ENCODE results near the gene SCN3A. TPM values are rescaled to one million over a fixed set of nuclear protein-coding genes. Genes with fewer than 3 reads are reported as not detected.
A peak's percentile ranks its signal among the peaks of the same experiment; 100 is the strongest.

Gene SCN3A
- not detected for total RNA-seq

GRCh38 chr2:165203689-165204559, at the start of gene SCN3A:
TSS of gene SCN3A (minus strand) at chr2:165204050. CDS start at chr2:165176394, 27,656 bp downstream.
- peaks cover 2% of the 10 kb centered on the region for H3K27me3 Mint-ChIP-seq (ENCODE audit: low read depth)
- H3K4me1 Mint-ChIP-seq (ENCODE audit: low read depth) = peaks cover 3% of the 10 kb centered on the region
- ATAC-seq (no peak), DNase-seq (no peak)
- peak within 1 kb of the TSS; percentile 24 for H3K4me3 Mint-ChIP-seq
- H3K9me3 Mint-ChIP-seq = no peaks in the 10 kb centered on the region
- H3K36me3 Mint-ChIP-seq (ENCODE audit: insufficient read depth) = no peaks in the 10 kb centered on the region

- H3K4me1 Mint-ChIP-seq (ENCODE audit: low read depth) = no peaks in the 10 kb centered on the region
- no peaks in the 10 kb centered on the region for H3K9me3 Mint-ChIP-seq
- DNase-seq (no peak), ATAC-seq (no peak)
- H3K36me3 Mint-ChIP-seq (ENCODE audit: insufficient read depth) = no peaks in the 10 kb centered on the region
- no peak overlapping the region for H3K4me3 Mint-ChIP-seq
- H3K27me3 Mint-ChIP-seq (ENCODE audit: low read depth) = peaks cover 3% of the 10 kb centered on the region
These were observed 49.3 kb upstream of the SCN3A start for GRCh38 chr2:165253178-165253577.

- no peaks in the 10 kb centered on the region for H3K36me3 Mint-ChIP-seq (ENCODE audit: insufficient read depth)
- ATAC-seq = no peak
- peaks cover 3% of the 10 kb centered on the region for H3K27me3 Mint-ChIP-seq (ENCODE audit: low read depth)
- H3K9me3 Mint-ChIP-seq = no peaks in the 10 kb centered on the region
- H3K4me1 Mint-ChIP-seq (ENCODE audit: low read depth) = no peaks in the 10 kb centered on the region
- H3K4me3 Mint-ChIP-seq = no peak overlapping the region
- DNase-seq = no peak
These were observed 47.5 kb upstream of the SCN3A start for GRCh38 chr2:165251366-165251765.

GRCh38 chr2:165248238-165248637, 44.4 kb upstream of the SCN3A start:
- Mint-ChIP-seq H3K4me1 (ENCODE audit: low read depth) (no peaks in the 10 kb centered on the region), H3K27me3 (ENCODE audit: low read depth) (peaks cover 3% of the 10 kb centered on the region), H3K9me3 (no peaks in the 10 kb centered on the region), H3K36me3 (ENCODE audit: insufficient read depth) (no peaks in the 10 kb centered on the region), H3K4me3 (no peak overlapping the region)
- no peak for ATAC-seq
- no peak for DNase-seq

GRCh38 chr2:165245081-165245793, 41.4 kb upstream of the SCN3A start:
- no peaks in the 10 kb centered on the region for H3K9me3 Mint-ChIP-seq
- H3K4me3 Mint-ChIP-seq = no peak overlapping the region
- no peaks in the 10 kb centered on the region for H3K27me3 Mint-ChIP-seq (ENCODE audit: low read depth)
- no peak for ATAC-seq
- H3K4me1 Mint-ChIP-seq (ENCODE audit: low read depth) = no peaks in the 10 kb centered on the region
- H3K36me3 Mint-ChIP-seq (ENCODE audit: insufficient read depth) = no peaks in the 10 kb centered on the region
- DNase-seq = no peak

GRCh38 chr2:165240916-165241315, 37.1 kb upstream of the SCN3A start:
- Mint-ChIP-seq H3K9me3 (peaks cover 3% of the 10 kb centered on the region), H3K4me1 (ENCODE audit: low read depth) (no peaks in the 10 kb centered on the region), H3K4me3 (no peak overlapping the region), H3K36me3 (ENCODE audit: insufficient read depth) (no peaks in the 10 kb centered on the region), H3K27me3 (ENCODE audit: low read depth) (no peaks in the 10 kb centered on the region)
- ATAC-seq = no peak
- DNase-seq = no peak

- peaks cover 3% of the 10 kb centered on the region for H3K9me3 Mint-ChIP-seq
- no peaks in the 10 kb centered on the region for H3K27me3 Mint-ChIP-seq (ENCODE audit: low read depth)
- no peaks in the 10 kb centered on the region for H3K4me1 Mint-ChIP-seq (ENCODE audit: low read depth)
- no peak overlapping the region for H3K4me3 Mint-ChIP-seq
- no peaks in the 10 kb centered on the region for H3K36me3 Mint-ChIP-seq (ENCODE audit: insufficient read depth)
- DNase-seq (no peak), ATAC-seq (no peak)
These were observed 36.1 kb upstream of the SCN3A start for GRCh38 chr2:165239856-165240515.

GRCh38 chr2:165239230-165239629, 35.4 kb upstream of the SCN3A start, which contains the start of gene SCN2A:
TSS of gene SCN2A (plus strand) at chr2:165239414. CDS start at chr2:165295824, 56,410 bp downstream.
- Mint-ChIP-seq H3K36me3 (ENCODE audit: insufficient read depth) (no peaks in the 10 kb centered on the region), H3K4me1 (ENCODE audit: low read depth) (no peaks in the 10 kb centered on the region), H3K4me3 (no peak within 1 kb of the TSS), H3K9me3 (peaks cover 3% of the 10 kb centered on the region), H3K27me3 (ENCODE audit: low read depth) (no peaks in the 10 kb centered on the region)
- no peak for DNase-seq
- ATAC-seq = no peak

- Mint-ChIP-seq H3K27me3 (ENCODE audit: low read depth) (no peaks in the 10 kb centered on the region), H3K4me1 (ENCODE audit: low read depth) (no peaks in the 10 kb centered on the region), H3K4me3 (no peak overlapping the region), H3K9me3 (peaks cover 3% of the 10 kb centered on the region), H3K36me3 (ENCODE audit: insufficient read depth) (no peaks in the 10 kb centered on the region)
- DNase-seq (no peak), ATAC-seq (no peak)
These were observed 34.4 kb upstream of the SCN3A start for GRCh38 chr2:165238295-165238694.

- no peaks in the 10 kb centered on the region for H3K4me1 Mint-ChIP-seq (ENCODE audit: low read depth)
- H3K36me3 Mint-ChIP-seq (ENCODE audit: insufficient read depth) = no peaks in the 10 kb centered on the region
- DNase-seq (no peak), ATAC-seq (no peak)
- no peak overlapping the region for H3K4me3 Mint-ChIP-seq
- H3K27me3 Mint-ChIP-seq (ENCODE audit: low read depth) = no peaks in the 10 kb centered on the region
- peaks cover 3% of the 10 kb centered on the region for H3K9me3 Mint-ChIP-seq
These were observed 33.2 kb upstream of the SCN3A start for GRCh38 chr2:165237056-165237455.

GRCh38 chr2:165227571-165227970, 23.7 kb upstream of the SCN3A start:
- Mint-ChIP-seq H3K4me3 (no peak overlapping the region), H3K4me1 (ENCODE audit: low read depth) (no peaks in the 10 kb centered on the region), H3K27me3 (ENCODE audit: low read depth) (no peaks in the 10 kb centered on the region), H3K9me3 (no peaks in the 10 kb centered on the region), H3K36me3 (ENCODE audit: insufficient read depth) (no peaks in the 10 kb centered on the region)
- DNase-seq (no peak), ATAC-seq (no peak)

- Mint-ChIP-seq H3K4me3 (no peak overlapping the region), H3K9me3 (no peaks in the 10 kb centered on the region), H3K27me3 (ENCODE audit: low read depth) (no peaks in the 10 kb centered on the region), H3K4me1 (ENCODE audit: low read depth) (no peaks in the 10 kb centered on the region), H3K36me3 (ENCODE audit: insufficient read depth) (no peaks in the 10 kb centered on the region)
- DNase-seq (no peak), ATAC-seq (no peak)
These were observed 21.1 kb upstream of the SCN3A start for GRCh38 chr2:165224941-165225340.

- ATAC-seq (no peak), DNase-seq (no peak)
- no peaks in the 10 kb centered on the region for H3K36me3 Mint-ChIP-seq (ENCODE audit: insufficient read depth)
- H3K9me3 Mint-ChIP-seq = no peaks in the 10 kb centered on the region
- no peaks in the 10 kb centered on the region for H3K27me3 Mint-ChIP-seq (ENCODE audit: low read depth)
- no peak overlapping the region for H3K4me3 Mint-ChIP-seq
- H3K4me1 Mint-ChIP-seq (ENCODE audit: low read depth) = no peaks in the 10 kb centered on the region
These were observed 15.6 kb upstream of the SCN3A start for GRCh38 chr2:165219481-165219880.

- Mint-ChIP-seq H3K36me3 (ENCODE audit: insufficient read depth) (no peaks in the 10 kb centered on the region), H3K27me3 (ENCODE audit: low read depth) (peaks cover 1% of the 10 kb centered on the region), H3K9me3 (no peaks in the 10 kb centered on the region), H3K4me1 (ENCODE audit: low read depth) (no peaks in the 10 kb centered on the region), H3K4me3 (no peak overlapping the region)
- DNase-seq = no peak
- no peak for ATAC-seq
These were observed 10.2 kb upstream of the SCN3A start for GRCh38 chr2:165214093-165214492.

Data from activated T-cell treated with anti-CD3 and anti-CD28 coated beads, Interleukin-2, amount 50 U/mL, for 4 hours (primary cell).